GM18873 (cell line): Measurements from ENCODE around the gene SLC22A23.

Source experiments
- ATAC-seq: cut with Tn5 transposase; IDR thresholded peaks from one replicate; pipeline ENCODE4 v1.9.1; 2021; ENCODE audit warnings: mild to moderate bottlenecking, moderate library complexity, moderate number of reproducible peaks; ENCODE audit not compliant: unreplicated experiment, low FRiP score

The SLC22A23 gene

GRCh38 chr6:3237761-3238662 lies 218.8 kb downstream of the SLC22A23 start:
- ATAC-seq = no peak

- ATAC-seq = no peak
Measured at GRCh38 chr6:3236005-3236404, 220.8 kb downstream of the SLC22A23 start.

DNA sequence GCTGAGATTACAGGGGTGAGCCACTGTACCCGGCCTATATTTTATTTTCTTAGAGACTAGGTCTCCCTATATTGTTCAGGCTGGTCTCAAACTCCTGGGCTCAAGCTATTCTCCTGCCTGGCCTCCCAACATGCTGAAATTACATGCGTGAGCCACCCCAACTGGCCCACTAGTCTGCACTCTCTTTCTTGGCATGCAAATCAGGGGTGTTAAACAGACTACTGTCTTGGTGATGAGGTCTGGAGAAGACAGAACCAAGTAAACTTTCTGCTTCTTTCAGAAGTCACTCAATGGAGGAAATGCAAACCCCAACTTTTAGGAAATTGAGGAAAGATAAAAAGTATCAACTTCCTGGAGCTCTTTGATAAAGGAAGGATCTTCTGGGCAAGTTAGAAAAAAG lies 221.4 kb downstream of the SLC22A23 start:
- ATAC-seq = no peak

GRCh38 chr6:3233904-3234303 lies 222.9 kb downstream of the SLC22A23 start:
- ATAC-seq = no peak

DNA sequence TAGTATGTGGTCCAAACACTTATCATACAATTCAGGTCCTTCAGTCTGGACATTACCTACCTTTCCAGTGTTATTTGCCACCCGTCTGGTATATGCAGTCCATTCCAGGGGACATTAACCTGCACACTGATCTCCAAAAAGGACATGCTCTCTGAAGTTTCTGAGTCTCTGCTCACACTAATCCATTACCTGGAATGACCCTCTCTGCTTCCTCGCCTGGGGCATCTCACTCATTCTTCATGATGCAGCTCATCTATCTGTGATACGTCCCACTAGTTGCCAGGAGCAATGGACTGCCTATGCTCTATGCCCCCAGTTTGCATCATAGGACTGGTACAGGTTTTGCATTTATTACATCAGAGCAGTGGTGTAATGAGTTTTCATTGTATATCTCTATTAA lies 223.5 kb downstream of the SLC22A23 start:
- no peak for ATAC-seq

GRCh38 chr6:3232017-3232945 lies 224.6 kb downstream of the SLC22A23 start:
- no peak for ATAC-seq

DNA sequence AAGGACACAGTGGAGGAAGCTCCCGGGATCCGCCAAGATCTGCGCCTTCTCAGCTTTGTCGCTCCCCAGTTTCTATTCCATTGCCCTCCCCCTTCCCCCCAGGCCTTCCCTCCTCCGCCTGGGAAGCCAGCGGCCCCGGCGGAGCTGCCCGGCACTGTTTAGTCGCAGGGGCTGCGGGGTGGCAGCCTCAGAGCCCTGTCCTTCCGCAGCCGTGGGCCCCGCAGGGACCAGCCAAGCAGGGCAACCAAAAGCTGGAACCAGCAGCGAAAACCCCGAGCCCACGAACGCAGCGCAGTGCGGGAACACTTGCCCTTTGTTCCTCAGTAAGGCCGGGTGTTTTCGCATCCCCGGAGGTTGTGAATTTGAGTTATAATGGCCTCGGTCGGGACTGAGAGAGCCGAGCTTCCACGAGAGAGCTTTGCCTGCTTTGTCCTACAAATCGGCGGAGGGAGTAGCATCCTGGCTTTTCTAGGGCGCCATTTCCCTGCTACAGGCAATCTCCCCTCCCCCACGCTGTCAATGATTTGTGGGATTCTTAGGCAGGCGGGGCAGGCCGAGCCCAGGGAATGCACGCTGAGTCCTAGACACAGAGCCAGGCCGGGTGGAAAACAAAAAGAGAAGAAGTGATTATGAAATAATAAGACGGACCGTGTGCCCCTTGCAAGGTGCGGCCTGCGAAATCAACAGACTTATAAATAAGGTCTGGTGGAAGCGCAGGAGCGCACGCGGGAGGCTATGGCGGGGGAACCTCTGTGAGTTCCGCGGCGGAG lies 225.4 kb downstream of the SLC22A23 start:
- ATAC-seq = no peak

- no peak for ATAC-seq
Measured at GRCh38 chr6:3230900-3231246, 226.0 kb downstream of the SLC22A23 start.

DNA sequence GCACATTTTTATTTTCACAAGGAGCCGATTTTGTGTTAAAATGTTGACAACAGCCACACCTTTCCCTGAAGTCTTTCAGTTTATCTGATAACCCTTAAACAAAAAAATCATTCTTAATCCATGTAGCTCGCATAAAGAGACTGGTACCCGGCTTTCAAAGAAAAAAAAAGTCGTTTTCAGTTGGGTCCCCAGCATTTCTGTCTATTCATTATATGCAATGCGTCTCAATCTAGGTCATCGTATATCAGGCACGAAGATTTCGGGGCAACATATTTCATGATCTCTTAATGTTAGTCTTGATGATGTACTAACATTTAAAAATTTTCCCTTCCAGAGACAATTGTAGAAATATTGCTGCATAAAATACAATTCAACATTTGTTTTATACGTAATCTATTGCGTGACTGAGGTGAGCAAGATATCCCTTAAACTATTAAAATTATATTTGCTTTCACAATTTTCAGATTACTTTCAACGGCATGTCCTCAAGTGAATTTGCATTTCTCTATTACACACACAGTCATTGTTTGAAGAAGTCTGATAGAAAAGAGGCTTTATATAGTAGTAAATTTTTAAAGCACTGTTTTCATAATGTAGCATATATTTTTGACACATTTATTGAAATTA lies 226.5 kb downstream of the SLC22A23 start:
- no peak for ATAC-seq

- no peak for ATAC-seq
Measured at GRCh38 chr6:3229566-3230178, 227.2 kb downstream of the SLC22A23 start.

GRCh38 chr6:3228771-3229565 lies 227.9 kb downstream of the SLC22A23 start:
- ATAC-seq = no peak

DNA sequence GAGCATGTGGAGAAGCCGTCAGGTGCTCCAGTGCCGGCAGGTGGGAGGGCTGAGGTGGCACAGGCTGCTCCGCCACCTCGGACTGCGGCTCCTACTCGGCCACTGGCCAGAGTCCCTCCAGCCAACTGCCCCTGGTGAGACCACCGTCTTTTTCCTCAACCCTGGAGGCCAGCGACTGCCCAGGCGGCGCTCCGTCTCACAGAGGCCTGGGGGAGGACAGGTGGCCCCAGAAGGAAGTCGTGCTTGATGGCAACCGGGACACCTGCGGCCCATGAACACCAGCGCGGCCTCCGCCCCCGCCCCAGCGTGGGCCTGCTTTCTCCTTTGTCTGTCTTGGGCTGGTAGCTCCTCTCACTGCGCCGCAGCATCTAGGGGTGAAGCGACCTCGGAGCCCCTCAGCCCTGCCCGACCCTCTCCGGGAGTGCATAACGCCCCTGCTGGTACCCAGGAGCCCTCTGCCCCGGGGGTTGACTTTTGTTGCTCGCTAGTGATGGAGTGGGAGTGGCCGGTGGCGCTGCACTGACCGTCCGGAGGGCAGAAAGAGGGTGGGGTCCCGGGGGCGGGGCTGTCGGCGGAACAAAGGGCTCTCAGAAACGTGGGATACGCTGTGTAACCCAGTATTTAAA lies 228.7 kb downstream of the SLC22A23 start:
- no peak for ATAC-seq

GRCh38 chr6:3227363-3228045 lies 229.3 kb downstream of the SLC22A23 start, which contains the start of gene TUBB2B:
TSS of gene TUBB2B (minus strand) at chr6:3227653. CDS start at chr6:3227543, 110 bp downstream.
- no peak for ATAC-seq

GRCh38 chr6:3226481-3227362 lies 230.1 kb downstream of the SLC22A23 start:
- ATAC-seq = no peak

DNA sequence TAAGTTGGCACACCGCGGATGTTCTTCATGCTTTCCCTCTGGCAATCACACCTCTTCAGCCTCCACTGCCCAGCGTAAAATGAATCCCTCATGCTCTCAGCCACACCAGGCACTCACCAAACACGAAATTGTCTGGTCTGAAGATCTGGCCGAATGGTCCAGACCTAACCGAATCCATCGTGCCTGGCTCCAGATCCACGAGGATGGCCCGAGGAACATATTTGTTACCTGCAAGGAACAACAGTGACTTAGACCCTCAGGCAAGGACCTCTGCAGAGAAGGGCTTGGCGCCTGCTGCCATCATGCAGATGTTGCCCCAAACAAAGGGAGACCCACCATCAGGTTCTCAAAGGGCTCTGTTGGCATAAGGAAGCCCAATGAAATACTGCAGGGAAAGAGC lies 230.8 kb downstream of the SLC22A23 start:
- no peak for ATAC-seq

DNA sequence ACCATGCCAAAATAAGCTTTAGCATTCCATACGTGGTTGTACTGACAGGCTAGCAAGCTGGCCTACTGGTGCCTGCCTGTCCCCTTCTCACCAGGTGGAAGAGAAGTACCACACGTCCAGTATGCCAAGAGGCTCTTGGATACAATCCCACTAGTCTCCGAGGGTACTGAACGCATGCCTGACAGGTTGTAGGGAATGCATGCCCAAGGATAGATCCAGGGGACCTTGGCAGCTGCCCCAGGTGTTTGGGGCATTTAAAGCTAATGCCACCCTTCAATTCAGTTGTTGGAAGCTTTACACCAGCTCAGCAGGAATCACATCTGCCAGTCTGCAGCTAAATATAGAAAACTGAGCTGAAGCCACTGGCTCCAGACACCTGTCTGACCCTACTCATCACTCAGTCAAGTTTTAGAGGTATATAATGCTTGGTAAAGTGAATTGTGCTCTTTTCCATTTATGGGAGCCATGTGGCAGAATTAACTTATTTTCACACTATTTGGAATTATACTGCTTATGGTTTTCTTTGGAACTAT lies 234.3 kb downstream of the SLC22A23 start:
- ATAC-seq = no peak

GRCh38 chr6:3221578-3221977 lies 235.3 kb downstream of the SLC22A23 start:
- ATAC-seq = no peak
